Neural cell (in vitro differentiated cells): Measurements from ENCODE around the gene NMUR1. TPM values are rescaled to one million over a fixed set of nuclear protein-coding genes. Genes with fewer than 3 reads are reported as not detected.

Source experiments
- H2AFZ ChIP-seq: fragments of 200-600, 300-800 bp; sonication (generic), shearing (Covaris generic); 2 replicates; pipeline ENCODE4 v1.6.0; 2014; ENCODE audit warnings: low read depth, mild to moderate bottlenecking, antibody characterized with exemption, low read length, moderate library complexity
- H3F3A ChIP-seq: fragments of 200-600 bp; shearing (Covaris generic); 2 replicates; pipeline ENCODE4 v1.6.1; 2016; ENCODE audit warnings: mild to moderate bottlenecking, moderate library complexity, mixed read lengths, antibody characterized with exemption, low read length; ENCODE audit not compliant: insufficient read depth, poor library complexity, severe bottlenecking
- H3K27ac ChIP-seq: fragments of 200-600, 300-800 bp; sonication (generic), shearing (Covaris generic); 2 replicates; pipeline ENCODE4 v1.5.1; 2014; ENCODE audit warnings: mild to moderate bottlenecking, low read length, moderate library complexity
- H3K27me3 ChIP-seq: fragments of 300-800, 200-600 bp; sonication (generic), shearing (Covaris generic); 2 replicates; pipeline ENCODE4 v1.6.0; 2014; ENCODE audit warnings: mild to moderate bottlenecking, low read depth, low read length, moderate library complexity; ENCODE audit not compliant: insufficient read depth
- H3K36me3 ChIP-seq: fragments of 300-800, 200-600 bp; sonication (generic), shearing (Covaris generic); 2 replicates; pipeline ENCODE4 v1.5.1; 2014; ENCODE audit warnings: mild to moderate bottlenecking, antibody characterized with exemption, low read length, moderate library complexity; ENCODE audit not compliant: insufficient read depth
- H3K4me2 ChIP-seq: fragments of 300-800, 200-600 bp; sonication (generic), shearing (Covaris generic); 2 replicates; pipeline ENCODE4 v1.6.0; 2014; ENCODE audit warnings: mild to moderate bottlenecking, low read length
- H3K4me3 ChIP-seq: fragments of 300-800, 200-600 bp; sonication (generic), shearing (Covaris generic); 2 replicates; pipeline ENCODE4 v1.5.1; 2014; ENCODE audit warnings: mild to moderate bottlenecking, low read length, moderate library complexity
- H3K79me2 ChIP-seq: fragments of 200-600 bp; shearing (Covaris generic); replicated peaks from 2 replicates; pipeline ENCODE4 v1.6.0; 2014; ENCODE audit warnings: mild to moderate bottlenecking, low read length, moderate library complexity; ENCODE audit not compliant: insufficient read depth
- H3K9ac ChIP-seq: fragments of 300-800, 200-600 bp; sonication (generic), shearing (Covaris generic); 2 replicates; pipeline ENCODE4 v1.6.1; 2016; ENCODE audit warnings: mild to moderate bottlenecking, low read length, mixed read lengths
- H3K9me2 ChIP-seq: fragments of 200-600 bp; shearing (Covaris generic); 2 replicates; pipeline ENCODE4 v1.6.1; 2016; ENCODE audit warnings: mild to moderate bottlenecking, low read length, mixed read lengths; ENCODE audit not compliant: insufficient read depth
- H3K9me3 ChIP-seq: fragments of 200-600, 300-800 bp; sonication (generic), shearing (Covaris generic); 2 replicates; pipeline ENCODE4 v1.6.1; 2016; ENCODE audit warnings: mild to moderate bottlenecking, mixed run types, low read length, moderate library complexity, mixed read lengths
- H4K20me1 ChIP-seq: fragments of 200-600 bp; shearing (Covaris generic); 2 replicates; pipeline ENCODE4 v1.6.1; 2016; ENCODE audit warnings: mild to moderate bottlenecking, mixed run types; ENCODE audit not compliant: insufficient read depth
- EP300 ChIP-seq: fragments of 450-650 bp; conservative IDR thresholded peaks from 2 replicates; pipeline ENCODE4 v1.6.1; 2014; ENCODE audit warnings: antibody characterized with exemption, mild to moderate bottlenecking, moderate library complexity; ENCODE audit not compliant: poor library complexity, severe bottlenecking
- EZH2 ChIP-seq: fragments of 200-600, 300-800 bp; shearing (Covaris generic), sonication (generic); IDR thresholded peaks from 2 replicates; pipeline ENCODE4 v1.6.1; 2014; ENCODE audit warnings: antibody characterized with exemption, low read length, borderline replicate concordance, mild to moderate bottlenecking; ENCODE audit not compliant: insufficient read depth, poor library complexity, severe bottlenecking
- MXI1 ChIP-seq: fragments of 450-650 bp; conservative IDR thresholded peaks from 2 replicates; pipeline ENCODE4 v1.6.1; 2014; ENCODE audit warnings: antibody characterized with exemption, mild to moderate bottlenecking; ENCODE audit not compliant: poor library complexity, severe bottlenecking
- POLR2AphosphoS5 ChIP-seq: IDR thresholded peaks from 2 replicates; pipeline ENCODE4 v1.6.1; 2012
- RAD21 ChIP-seq: fragments of 450-650 bp; conservative IDR thresholded peaks from 2 replicates; pipeline ENCODE4 v1.6.1; 2014; ENCODE audit warnings: antibody characterized with exemption, mild to moderate bottlenecking, moderate library complexity
- REST ChIP-seq: IDR thresholded peaks from 2 replicates; pipeline ENCODE4 v1.6.1; 2012; ENCODE audit warnings: borderline replicate concordance
- SMC3 ChIP-seq: fragments of 450-650 bp; conservative IDR thresholded peaks from 2 replicates; pipeline ENCODE4 v1.6.1; 2014; ENCODE audit warnings: antibody characterized with exemption, mild to moderate bottlenecking, moderate library complexity; ENCODE audit not compliant: poor library complexity
- TAF1 ChIP-seq: IDR thresholded peaks from 2 replicates; pipeline ENCODE4 v1.6.1; 2012; ENCODE audit warnings: low read depth
- polyA plus RNA-seq: library from polyadenylated mRNA; depleted of rRNA; stranded (reverse); fragments of >200 nt; gene quantifications from 2 replicates; pipeline ENCODE4 v1.2.3, GENCODE V29; 2014
- TF ChIP-seq, protein P1 (sequence below): fragments of 450-650 bp; IDR thresholded peaks from 2 replicates; pipeline ENCODE4 v1.5.1; 2014; ENCODE audit warnings: antibody characterized with exemption, mild to moderate bottlenecking, moderate library complexity; ENCODE audit not compliant: poor library complexity, severe bottlenecking

Gene NMUR1
- polyA plus RNA-seq, 1 donor from 2014 or later = not detected

DNA sequence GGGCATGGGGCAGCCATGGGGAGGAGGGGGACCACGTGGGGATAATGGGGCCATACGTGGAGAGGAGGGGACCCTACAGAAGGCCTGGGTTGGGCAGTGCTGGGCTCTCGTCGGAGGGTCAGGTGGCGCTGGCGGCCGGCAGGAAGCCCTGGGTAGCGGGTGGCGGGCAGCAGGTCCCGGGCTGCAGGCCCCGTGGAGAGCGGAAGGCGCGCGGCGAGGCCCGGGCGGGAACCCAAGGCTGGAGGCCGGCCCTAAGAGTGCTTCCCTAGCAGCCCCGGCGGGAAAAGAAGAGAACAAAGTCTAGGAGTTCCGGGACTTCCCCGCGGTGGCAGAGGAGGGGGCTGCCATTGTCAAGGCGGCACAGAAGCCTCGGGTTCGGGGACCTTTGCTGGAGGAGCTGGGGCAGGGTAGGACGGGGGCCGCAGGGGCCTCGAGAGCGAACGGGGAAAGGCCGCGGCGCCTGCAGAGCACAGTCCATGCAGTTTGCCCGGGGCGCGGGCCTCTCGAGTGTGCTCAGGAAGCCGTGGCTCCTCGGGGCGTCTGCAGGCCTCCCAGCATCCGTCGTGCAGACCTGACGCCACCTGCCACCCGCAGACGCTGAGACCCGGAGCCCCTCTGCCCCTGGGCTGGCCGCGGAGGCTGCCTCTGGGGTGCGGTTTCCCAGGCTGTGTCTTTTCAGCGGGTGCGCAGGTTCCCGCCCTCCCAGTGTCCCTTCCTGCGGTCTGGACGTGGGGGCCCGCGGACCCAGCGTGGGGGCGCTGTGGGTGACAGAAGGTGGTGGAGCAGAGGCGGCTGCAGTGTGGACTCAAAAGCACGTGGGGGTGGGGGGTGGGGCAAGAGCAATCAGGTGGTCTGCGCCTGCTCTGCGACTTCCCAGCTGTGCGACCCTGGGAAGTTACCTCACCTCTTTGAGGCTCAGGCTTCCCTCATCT, 46.6 kb downstream of the NMUR1 start:
- H3K9ac ChIP-seq = no peak overlapping the region
- no peak overlapping the region for H2AFZ ChIP-seq
- no peaks in the 10 kb centered on the region for H3K27me3 ChIP-seq
- no peaks in the 10 kb centered on the region for H3F3A ChIP-seq
- no peak overlapping the region for H3K4me2 ChIP-seq
- H4K20me1 ChIP-seq = no peaks in the 10 kb centered on the region
- no peak overlapping the region for H3K4me3 ChIP-seq
- no peak overlapping the region for H3K27ac ChIP-seq
- no peaks in the 10 kb centered on the region for H3K79me2 ChIP-seq
- no peaks in the 10 kb centered on the region for H3K9me3 ChIP-seq
- no peaks in the 10 kb centered on the region for H3K9me2 ChIP-seq
- TF ChIP-seq, protein P1, sequence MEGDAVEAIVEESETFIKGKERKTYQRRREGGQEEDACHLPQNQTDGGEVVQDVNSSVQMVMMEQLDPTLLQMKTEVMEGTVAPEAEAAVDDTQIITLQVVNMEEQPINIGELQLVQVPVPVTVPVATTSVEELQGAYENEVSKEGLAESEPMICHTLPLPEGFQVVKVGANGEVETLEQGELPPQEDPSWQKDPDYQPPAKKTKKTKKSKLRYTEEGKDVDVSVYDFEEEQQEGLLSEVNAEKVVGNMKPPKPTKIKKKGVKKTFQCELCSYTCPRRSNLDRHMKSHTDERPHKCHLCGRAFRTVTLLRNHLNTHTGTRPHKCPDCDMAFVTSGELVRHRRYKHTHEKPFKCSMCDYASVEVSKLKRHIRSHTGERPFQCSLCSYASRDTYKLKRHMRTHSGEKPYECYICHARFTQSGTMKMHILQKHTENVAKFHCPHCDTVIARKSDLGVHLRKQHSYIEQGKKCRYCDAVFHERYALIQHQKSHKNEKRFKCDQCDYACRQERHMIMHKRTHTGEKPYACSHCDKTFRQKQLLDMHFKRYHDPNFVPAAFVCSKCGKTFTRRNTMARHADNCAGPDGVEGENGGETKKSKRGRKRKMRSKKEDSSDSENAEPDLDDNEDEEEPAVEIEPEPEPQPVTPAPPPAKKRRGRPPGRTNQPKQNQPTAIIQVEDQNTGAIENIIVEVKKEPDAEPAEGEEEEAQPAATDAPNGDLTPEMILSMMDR = no peak
- TF ChIP-seq MXI1 = no peak
- TF ChIP-seq RAD21 = no peak
- no peak for TF ChIP-seq POLR2AphosphoS5
- TF ChIP-seq TAF1 = no peak
- no peak for TF ChIP-seq SMC3
- TF ChIP-seq EZH2 = no peak
- no peak for TF ChIP-seq EP300
- TF ChIP-seq REST = no peak
- no peaks in the 10 kb centered on the region for H3K36me3 ChIP-seq

DNA sequence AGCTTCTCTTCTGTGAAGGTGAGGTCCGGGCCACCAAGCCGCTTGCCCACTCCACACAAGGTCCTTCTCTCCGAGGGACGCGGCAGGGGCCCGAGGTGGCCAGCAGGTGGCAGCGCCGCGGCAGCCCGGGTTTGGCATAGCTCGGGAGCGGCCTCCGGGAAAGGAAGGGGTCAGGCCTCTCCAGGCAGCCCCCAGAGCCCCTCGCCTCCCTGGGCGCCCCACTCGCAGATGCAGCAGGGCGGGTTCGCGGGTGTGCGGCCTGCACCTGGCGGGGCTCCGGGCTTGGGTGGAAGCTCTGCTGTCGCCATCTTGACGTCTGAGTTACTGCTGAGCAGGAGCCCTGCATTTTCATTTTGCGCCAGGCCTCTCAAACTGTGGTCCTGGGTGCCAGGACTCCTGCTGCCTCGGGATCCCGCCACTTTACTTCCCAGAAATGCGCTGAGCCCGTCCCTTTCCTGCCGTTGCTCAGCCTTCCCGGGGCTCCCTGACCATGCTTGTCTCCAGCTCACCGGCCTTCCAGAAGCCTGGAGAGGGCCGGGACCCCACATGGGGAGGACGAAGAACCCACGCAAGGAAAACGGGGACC, 47.3 kb downstream of the NMUR1 start:
- H3K27me3 ChIP-seq = no peaks in the 10 kb centered on the region
- no peaks in the 10 kb centered on the region for H3K36me3 ChIP-seq
- no peaks in the 10 kb centered on the region for H3K79me2 ChIP-seq
- H3K9me3 ChIP-seq = no peaks in the 10 kb centered on the region
- H3K4me2 ChIP-seq = no peak overlapping the region
- no peaks in the 10 kb centered on the region for H3F3A ChIP-seq
- H3K9ac ChIP-seq = no peak overlapping the region
- H3K27ac ChIP-seq = no peak overlapping the region
- H2AFZ ChIP-seq = no peak overlapping the region
- H3K4me3 ChIP-seq = no peak overlapping the region
- no peaks in the 10 kb centered on the region for H4K20me1 ChIP-seq
- H3K9me2 ChIP-seq = no peaks in the 10 kb centered on the region
- TF ChIP-seq EZH2 (no peak), POLR2AphosphoS5 (no peak), SMC3 (no peak), REST (no peak), MXI1 (no peak), EP300 (no peak), TAF1 (no peak), RAD21 (peak; percentile 16)
- TF ChIP-seq, protein P1 = peak; percentile 39
